Uterus (tissue), 4 donors: ENCODE data around the gene GLYATL1B. TPM values are rescaled to one million over a fixed set of nuclear protein-coding genes. Genes with fewer than 3 reads are reported as not detected.
"Not testable (repeated sequence)": the region's sequence is repeated elsewhere in the genome, so short reads cannot be mapped to it uniquely, and the experiment has no call there.

ENCODE experiments used
- DNase-seq, 2 donors: peaks; one replicate each; pipeline ENCODE4 v3.0.0-alpha.2; 2019 to 2020
- H3K27ac ChIP-seq, 2 donors: fragments of 200-600 bp; sonication (generic); 1 replicate in 1 of 2; 2 replicates in 1 of 2; pipeline ENCODE4 v1.5.1; 2016 to 2018
- H3K27me3 ChIP-seq, 2 donors: fragments of 200-600 bp; sonication (generic); one replicate each; pipeline ENCODE4 v1.5.1; 2018 to 2019; ENCODE audit warnings: control low read depth in 1 of 2
- H3K36me3 ChIP-seq, 2 donors: fragments of 200-600 bp; sonication (generic); one replicate each; pipeline ENCODE4 v1.5.1; 2019; ENCODE audit warnings: control low read depth in 1 of 2
- H3K4me1 ChIP-seq, 2 donors: fragments of 200-600 bp; sonication (generic); one replicate each; pipeline ENCODE4 v1.5.1; 2018 to 2019; ENCODE audit warnings: control low read depth in 1 of 2
- H3K4me3 ChIP-seq, 2 donors: fragments of 200-600 bp; sonication (generic); 1 replicate in 1 of 2; 2 replicates in 1 of 2; pipeline ENCODE4 v1.5.1; 2018 to 2019; ENCODE audit warnings: mild to moderate bottlenecking in 1 of 2
- H3K9me3 ChIP-seq, 2 donors: fragments of 200-600 bp; sonication (generic); one replicate each; pipeline ENCODE4 v1.5.1; 2019; ENCODE audit warnings: control low read depth in 1 of 2
- POLR2A ChIP-seq, 2 donors: fragments of 450-650 bp; IDR thresholded peaks; one replicate each; pipeline ENCODE4 v1.6.1; 2016; ENCODE audit warnings: antibody characterized with exemption in 2 of 2, mild to moderate bottlenecking in 1 of 2, moderate library complexity in 1 of 2
- intact Hi-C: fragments of 100-400 bp; cut with DNase I; formaldehyde crosslinking; loops from one replicate; pipeline ENCODE4 v1.15.1; 2023; ENCODE audit warnings: low total_unique reads
- total RNA-seq, 4 donors: library from RNA; depleted of rRNA in 3 of 4; stranded (reverse); fragments of >200 nt in 3 of 4; gene quantifications; one replicate each; pipeline versions ENCODE4 v1.1.0 to v1.2.4, GENCODE V29; 2014 to 2023
- TF ChIP-seq, protein P1 (sequence below), 4 experiments: fragments of 200-600 bp in 2 of 4; fragments of 450-650 bp in 2 of 4; sonication (generic) in 2 of 4; IDR thresholded peaks; one replicate each; pipeline ENCODE4 v1.5.1; 2016 to 2019; ENCODE audit warnings: antibody characterized with exemption in 4 of 4, mild to moderate bottlenecking in 2 of 4, moderate library complexity in 1 of 4
- donor health status: DM: yes; HTN: yes; CAD: no.

Gene GLYATL1B
- total RNA-seq, 4 donors from 2014 or later, result not detected

DNA sequence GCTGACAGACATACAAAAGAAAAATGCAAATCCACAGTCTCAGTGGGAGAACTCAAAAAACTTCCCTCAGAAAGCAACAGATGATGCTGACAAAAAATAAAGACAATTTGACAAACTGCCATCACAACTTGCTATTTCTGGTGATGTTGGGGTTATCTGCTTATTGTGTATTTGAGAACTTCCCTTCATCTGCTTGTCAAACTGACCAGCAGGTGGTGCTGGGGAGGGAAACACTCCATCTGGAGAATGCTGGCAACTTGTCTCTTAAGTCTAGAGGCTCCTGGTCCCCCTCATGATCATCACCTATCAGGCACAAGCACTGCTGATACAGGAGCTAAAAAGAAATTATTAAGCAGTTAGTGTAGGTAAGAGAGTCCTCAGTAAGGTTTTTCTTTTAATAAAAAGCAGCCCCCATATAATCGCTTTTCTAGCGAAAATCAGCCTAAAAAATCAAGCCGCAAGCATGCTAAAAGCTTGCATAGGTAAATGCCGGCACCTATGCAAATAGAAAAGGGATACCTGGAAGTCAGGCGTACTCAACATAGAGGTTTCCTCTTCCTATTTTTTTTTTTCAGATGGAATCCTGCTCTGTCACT is 11.1 kb downstream of the GLYATL1B start:
- Histone ChIP-seq H3K27me3 (peaks cover 0 to under 1% of the 10 kb centered on the region in 2 donors), H3K4me3 (no peak overlapping the region), H3K36me3 (no peaks in the 10 kb centered on the region), H3K4me1 (no peaks in the 10 kb centered on the region), H3K9me3 (no peaks in the 10 kb centered on the region), H3K27ac (no peak overlapping the region)
- intact Hi-C loops, result no loop called here
- TF ChIP-seq POLR2A (IDR thresholded peaks at IDR 0.05), result no peak
- TF ChIP-seq, protein P1, sequence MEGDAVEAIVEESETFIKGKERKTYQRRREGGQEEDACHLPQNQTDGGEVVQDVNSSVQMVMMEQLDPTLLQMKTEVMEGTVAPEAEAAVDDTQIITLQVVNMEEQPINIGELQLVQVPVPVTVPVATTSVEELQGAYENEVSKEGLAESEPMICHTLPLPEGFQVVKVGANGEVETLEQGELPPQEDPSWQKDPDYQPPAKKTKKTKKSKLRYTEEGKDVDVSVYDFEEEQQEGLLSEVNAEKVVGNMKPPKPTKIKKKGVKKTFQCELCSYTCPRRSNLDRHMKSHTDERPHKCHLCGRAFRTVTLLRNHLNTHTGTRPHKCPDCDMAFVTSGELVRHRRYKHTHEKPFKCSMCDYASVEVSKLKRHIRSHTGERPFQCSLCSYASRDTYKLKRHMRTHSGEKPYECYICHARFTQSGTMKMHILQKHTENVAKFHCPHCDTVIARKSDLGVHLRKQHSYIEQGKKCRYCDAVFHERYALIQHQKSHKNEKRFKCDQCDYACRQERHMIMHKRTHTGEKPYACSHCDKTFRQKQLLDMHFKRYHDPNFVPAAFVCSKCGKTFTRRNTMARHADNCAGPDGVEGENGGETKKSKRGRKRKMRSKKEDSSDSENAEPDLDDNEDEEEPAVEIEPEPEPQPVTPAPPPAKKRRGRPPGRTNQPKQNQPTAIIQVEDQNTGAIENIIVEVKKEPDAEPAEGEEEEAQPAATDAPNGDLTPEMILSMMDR (IDR thresholded peaks at IDR 0.05), result peak in 3 of 4 experiments; percentile 46 to 56 (median 54)
- DNase-seq, result peak; percentile 32 to 47

DNA sequence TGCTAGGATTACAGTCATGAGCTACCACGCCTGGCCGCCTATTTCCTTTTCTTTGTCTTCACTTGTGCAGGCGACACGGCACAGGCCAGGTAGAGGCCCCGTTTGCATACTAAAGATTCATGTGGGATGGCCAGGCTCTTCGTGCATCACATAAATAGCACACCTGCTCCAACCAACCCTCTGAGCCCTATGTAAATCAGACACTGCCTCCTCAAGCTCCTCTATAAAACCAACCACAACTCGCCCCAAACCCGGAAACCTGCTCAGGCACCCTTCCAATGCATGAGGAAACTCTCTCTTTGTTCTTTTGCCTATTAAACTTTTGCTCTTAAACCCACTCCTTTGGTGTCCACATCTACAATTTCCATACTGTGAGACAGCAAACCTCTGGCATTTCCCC is 11.8 kb downstream of the GLYATL1B start:
- intact Hi-C loops, H3K9me3 ChIP-seq, H3K36me3 ChIP-seq, H3K27me3 ChIP-seq, H3K27ac ChIP-seq, H3K4me1 ChIP-seq, DNase-seq, H3K4me3 ChIP-seq: not testable (repeated sequence)

DNA sequence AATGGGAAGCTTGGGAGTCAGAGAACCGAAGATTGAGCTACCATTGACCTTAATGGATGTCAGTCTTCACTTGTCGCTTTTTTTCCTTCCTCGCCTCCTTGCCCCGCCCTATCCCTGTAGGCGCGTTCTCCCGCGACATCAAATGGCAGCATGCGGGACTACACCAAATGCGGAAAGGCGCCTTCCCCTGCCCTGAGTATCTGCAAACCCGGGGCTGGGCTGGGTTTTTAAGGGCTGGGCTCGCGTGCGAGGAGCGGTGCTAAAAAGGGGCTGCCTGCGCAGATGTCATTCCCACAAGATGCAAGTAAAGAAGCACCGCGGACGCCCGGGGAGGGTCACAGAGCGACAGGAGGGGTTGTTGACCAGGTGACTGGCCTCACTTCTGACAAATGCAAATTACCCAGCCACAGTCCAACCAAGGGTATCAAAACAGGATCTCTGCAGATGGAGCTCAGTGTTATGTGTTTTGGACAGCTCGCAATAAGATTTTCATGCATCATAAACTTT is 16.2 kb downstream of the GLYATL1B start:
- Histone ChIP-seq H3K4me1 (peaks cover 0 to 4% of the 10 kb centered on the region in 2 donors), H3K36me3 (no peaks in the 10 kb centered on the region), H3K27ac (no peak overlapping the region), H3K4me3 (no peak overlapping the region), H3K9me3 (no peaks in the 10 kb centered on the region), H3K27me3 (peaks cover 0 to 4% of the 10 kb centered on the region in 2 donors)
- intact Hi-C loops, result no loop called here
- peak; percentile 14 for DNase-seq
- no peak for TF ChIP-seq POLR2A (IDR thresholded peaks at IDR 0.05)
- TF ChIP-seq, protein P1 (IDR thresholded peaks at IDR 0.05), result peak in 1 of 4 experiments; percentile 10

DNA sequence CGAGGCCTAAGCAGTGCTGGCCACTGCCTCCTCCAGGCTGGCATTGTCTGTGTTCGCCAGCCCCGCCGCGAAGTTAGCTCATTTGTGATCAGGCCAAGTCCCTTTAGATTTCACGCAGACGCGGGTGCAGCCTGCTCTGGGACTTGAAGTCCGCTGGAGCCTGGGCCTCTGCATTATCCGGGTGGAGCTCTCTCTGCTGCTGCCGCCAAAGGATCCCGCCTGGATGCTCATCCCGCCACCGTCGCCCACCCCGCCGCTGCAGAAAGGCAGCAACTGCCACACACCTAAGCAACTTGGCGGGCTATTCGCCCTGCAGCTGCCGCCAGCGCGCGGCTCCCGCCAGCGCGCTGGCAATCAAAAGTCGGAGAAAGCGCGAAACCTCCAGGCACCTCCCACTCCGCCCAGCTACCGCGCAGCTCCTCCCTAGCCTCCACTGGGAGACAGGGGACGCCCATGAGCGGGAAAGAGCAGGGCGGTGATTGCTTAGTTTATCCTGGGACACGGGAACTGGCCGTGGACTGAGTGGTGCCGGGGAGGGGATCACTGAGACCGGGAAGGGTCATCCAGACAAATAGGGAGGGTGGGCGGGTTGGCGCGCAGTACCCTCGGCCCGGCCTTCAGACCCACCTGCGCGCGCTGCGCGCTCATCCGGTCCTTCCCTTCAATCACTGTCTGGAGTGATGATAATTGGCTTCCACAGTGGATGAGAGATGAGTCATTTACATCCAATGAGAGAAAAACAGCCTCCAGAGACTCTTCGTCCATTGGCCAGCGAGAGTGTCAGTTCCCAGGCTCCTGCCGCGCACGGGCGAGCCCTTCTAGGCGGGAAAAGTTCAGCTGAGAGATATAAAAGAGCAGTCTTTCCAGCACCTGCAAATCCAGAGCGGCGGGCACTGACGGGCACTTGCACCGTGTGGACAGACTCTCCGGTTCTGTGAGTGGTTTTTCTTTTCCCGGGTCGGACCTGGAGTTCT is 20.5 kb downstream of the GLYATL1B start, which contains the start of gene FAM111B:
FAM111B (plus strand) TSS at position 875 of the 974 bp plus-strand sequence. CDS start 2,389 bp downstream, outside the sequence.
- peak; percentile 83 to 89 for DNase-seq
- peak within 1 kb of the TSS; percentile 29 to 76 for H3K27ac ChIP-seq
- no peak for TF ChIP-seq POLR2A (IDR thresholded peaks at IDR 0.05)
- TF ChIP-seq, protein P1 (IDR thresholded peaks at IDR 0.05), result peak in 1 of 4 experiments; percentile 19
- no peaks in the 10 kb centered on the region for H3K9me3 ChIP-seq
- H3K4me1 ChIP-seq, result peaks cover 0 to 4% of the 10 kb centered on the region in 2 donors
- peak within 1 kb of the TSS; percentile 37 to 47 for H3K4me3 ChIP-seq
- intact Hi-C loops, result no loop called here
- peaks cover 0 to 4% of the 10 kb centered on the region in 2 donors for H3K27me3 ChIP-seq
- H3K36me3 ChIP-seq, result no peaks in the 10 kb centered on the region

DNA sequence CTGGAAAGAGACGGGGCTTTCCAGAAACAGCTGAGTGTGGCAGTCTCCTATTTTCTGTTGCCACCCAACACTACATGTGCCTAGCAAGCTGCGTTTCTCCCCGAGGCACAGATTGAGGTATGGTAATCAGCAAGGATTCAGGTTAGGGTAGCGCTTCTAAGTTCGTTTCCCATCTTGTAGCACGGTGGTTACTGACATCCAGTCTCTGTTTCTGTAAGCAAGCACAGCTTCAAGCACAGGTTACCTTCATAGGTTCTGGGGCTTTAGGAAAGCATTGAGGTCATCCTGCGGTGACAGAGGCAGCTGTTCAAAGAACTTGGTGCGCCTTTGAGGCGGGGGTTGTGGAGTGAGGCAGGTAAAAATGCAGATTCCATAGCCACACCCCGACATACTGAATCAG is 21.6 kb downstream of the GLYATL1B start:
- H3K4me3 ChIP-seq, H3K4me1 ChIP-seq, H3K27ac ChIP-seq, intact Hi-C loops, DNase-seq, H3K36me3 ChIP-seq, H3K27me3 ChIP-seq, H3K9me3 ChIP-seq: not testable (repeated sequence)

DNA sequence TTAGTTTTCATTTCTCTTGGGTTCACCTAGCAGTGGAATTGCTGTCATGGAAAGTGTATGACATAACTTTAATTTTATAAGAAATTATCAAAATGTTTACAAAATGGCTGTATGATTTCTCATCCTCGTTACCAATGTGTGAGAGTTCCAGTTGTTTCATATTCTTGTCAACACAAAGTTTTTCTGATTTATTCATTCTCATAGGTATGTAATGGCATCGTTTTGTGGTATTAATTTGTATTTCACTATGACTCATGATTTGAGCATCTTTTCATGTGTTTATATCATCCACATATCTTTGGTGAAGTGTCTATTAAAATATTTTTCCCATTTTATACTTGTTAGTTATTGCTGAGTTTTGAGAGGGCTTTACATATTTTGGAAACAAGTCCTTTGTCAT is 26.4 kb downstream of the GLYATL1B start:
- Histone ChIP-seq H3K4me3 (no peak overlapping the region), H3K9me3 (no peaks in the 10 kb centered on the region), H3K27me3 (no peaks in the 10 kb centered on the region), H3K36me3 (no peaks in the 10 kb centered on the region), H3K4me1 (no peaks in the 10 kb centered on the region), H3K27ac (no peak overlapping the region)
- intact Hi-C loops, result no loop called here
- TF ChIP-seq POLR2A (IDR thresholded peaks at IDR 0.05), result no peak
- TF ChIP-seq, protein P1 (IDR thresholded peaks at IDR 0.05), result no peak
- no peak for DNase-seq
